COLO829 (cell line): ENCODE data around the gene STMP1.

Source experiments
- DNase-seq: peaks from one replicate; pipeline ENCODE4 v3.0.0; 2012; ENCODE audit warnings: low spot score

STMP1 gene

GRCh38 chr7:135721198-135721820, 59.0 kb downstream of the STMP1 start:
- no peak for DNase-seq

GRCh38 chr7:135723411-135723810, 61.1 kb downstream of the STMP1 start:
- DNase-seq, result no peak
